Measurements from ENCODE around the gene NOC4L.
"Not testable (repeated sequence)": the region's sequence is repeated elsewhere in the genome, so short reads cannot be mapped to it uniquely, and the experiment has no call there.

The NOC4L gene

DNA sequence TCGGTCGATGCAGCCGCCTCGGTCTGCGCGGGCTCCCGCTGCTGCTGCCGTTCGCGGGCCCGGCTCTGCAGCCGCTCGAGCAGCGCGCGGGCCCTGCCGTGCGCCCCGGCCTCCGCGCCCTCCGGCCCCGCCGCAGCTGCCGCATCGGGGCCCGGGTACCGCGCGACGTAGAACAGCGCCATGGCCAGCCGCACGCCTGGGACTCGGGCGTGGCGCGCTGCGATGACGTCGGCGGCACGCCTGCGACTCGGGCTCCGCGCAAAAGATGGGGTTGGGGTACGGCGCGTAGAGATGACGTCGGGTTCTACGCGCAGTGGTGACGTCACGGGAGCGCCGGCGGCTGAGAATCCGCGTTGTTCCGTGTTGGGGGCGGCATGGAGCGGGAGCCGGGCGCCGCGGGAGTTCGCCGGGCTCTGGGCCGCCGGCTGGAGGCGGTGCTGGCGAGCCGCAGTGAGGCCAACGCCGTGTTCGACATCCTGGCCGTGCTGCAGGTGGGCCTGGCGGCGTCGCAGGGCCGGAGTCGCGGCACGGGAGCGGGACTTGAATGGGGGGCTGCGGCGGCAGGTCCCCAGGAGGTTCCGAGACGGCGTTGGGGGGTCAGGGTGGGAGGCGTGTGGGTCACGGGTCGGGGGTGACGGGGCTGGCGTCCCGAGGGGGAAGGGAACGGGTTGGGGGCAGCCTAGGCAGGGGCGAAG, at the start of gene NOC4L, which contains the start of gene DDX51:
TSS of gene NOC4L (plus strand) at position 343 of the 695 bp plus-strand sequence. CDS start at position 375, 32 bp downstream.
TSS of gene DDX51 (minus strand) at position 205 of the 695 bp plus-strand sequence. CDS start at position 182, 23 bp downstream.
- DNase-seq (ENCODE audit: low read depth): peak; percentile 92

DNA sequence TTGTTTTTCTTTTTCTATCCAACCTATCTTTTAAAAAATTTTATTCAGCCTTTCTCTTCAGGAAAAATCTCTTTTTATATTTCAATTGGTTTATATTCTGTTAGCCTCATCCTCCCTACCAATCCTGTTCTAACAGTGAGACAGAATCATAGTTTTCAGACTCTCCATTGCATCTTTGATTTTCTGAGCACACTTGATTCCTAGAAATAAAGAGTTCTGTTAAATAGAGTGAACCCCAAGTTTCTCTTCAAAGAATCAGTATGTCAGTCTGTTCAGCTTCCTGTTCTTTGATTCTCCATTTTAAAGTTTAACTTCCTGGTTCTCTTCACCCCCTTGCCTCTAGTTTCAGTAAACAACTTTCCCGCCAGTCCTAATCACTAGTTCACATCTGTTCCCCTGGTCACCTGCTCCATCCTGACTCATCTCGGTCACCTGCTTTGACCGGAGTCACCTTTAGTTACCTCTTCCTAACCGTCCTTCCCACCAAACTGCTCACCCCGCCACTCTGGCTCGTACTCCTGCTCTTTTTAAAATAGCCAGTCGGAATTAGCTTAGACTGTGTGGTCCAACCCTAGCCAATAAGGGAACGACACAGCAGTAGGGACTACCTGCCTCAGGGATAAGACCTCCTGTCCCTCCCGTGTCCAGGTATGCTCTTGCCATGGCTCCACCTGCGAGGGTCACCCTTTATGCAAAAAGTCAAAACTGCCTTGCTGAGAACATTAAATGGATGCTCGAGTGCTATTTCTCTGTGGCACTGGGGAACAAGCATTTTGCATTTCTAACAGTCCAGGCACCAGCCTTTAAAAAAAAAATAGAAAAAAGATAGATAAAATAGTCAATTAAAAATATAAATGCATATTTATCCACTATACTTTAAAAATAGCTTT, 48.5 kb upstream of the NOC4L start:
- no peak for DNase-seq (ENCODE audit: low read depth)

DNA sequence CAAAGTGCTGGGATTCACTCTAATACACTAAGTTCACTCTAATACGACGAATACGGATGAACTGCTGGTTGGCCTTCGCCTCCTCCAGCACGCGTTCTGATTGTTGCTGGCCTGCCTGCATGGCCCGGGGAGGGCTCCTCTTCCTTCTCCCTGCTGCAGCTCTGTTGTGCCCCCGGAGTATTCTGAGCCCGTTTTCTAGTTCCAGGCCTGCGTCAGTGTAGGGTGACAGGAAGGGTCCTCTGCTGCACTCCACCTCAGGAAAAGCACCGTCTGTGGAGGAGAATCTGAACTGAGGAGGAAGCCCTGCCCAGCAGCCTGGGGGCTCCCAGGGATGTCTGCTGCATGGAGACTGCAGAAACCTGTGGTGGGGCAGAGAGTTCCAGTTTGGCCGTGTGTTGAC, 44.5 kb upstream of the NOC4L start:
- DNase-seq (ENCODE audit: low read depth): no peak

GRCh38 chr12:132100306-132101065, 43.8 kb upstream of the NOC4L start:
- no peak for DNase-seq (ENCODE audit: low read depth)

DNA sequence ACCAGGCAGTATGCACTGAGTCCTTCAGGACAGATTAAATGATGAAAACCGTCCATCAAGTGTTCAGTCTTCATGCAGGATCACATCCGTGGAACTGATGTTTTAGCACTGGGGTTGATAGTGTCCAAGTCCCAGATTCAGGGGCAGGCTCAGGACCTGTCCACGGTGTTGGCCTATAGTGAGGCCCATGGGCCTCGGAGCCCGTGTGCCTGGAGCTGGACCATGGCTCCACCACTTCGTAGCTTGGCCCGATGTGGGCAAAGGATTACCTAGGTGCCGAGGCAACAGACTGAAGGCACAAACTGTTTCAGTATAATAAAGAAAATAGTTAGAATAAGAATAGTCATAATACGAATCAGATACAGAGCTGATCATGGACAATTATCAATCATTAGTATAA, 42.0 kb upstream of the NOC4L start:
- DNase-seq (ENCODE audit: low read depth): no peak

DNA sequence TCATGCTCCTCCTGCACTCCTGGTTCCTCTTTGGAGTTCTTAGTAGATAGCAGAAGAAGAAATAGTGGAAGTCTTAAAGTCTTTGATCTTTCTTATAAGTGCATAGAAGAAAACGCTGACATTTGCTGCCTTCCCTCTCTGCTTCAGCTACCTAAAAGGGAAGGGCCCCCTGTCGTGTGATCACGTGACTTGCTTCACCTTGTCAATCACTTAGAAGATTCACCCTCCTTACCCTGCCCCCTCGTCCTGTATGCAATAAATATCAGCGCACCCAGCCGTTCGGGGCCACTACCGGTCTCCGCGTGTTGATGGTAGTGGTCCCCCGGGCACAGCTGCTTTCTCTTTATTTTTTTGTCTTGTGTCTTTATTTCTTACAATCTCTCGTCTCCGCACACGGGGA, 41.2 kb upstream of the NOC4L start:
- not testable (repeated sequence) for DNase-seq (ENCODE audit: low read depth)

DNA sequence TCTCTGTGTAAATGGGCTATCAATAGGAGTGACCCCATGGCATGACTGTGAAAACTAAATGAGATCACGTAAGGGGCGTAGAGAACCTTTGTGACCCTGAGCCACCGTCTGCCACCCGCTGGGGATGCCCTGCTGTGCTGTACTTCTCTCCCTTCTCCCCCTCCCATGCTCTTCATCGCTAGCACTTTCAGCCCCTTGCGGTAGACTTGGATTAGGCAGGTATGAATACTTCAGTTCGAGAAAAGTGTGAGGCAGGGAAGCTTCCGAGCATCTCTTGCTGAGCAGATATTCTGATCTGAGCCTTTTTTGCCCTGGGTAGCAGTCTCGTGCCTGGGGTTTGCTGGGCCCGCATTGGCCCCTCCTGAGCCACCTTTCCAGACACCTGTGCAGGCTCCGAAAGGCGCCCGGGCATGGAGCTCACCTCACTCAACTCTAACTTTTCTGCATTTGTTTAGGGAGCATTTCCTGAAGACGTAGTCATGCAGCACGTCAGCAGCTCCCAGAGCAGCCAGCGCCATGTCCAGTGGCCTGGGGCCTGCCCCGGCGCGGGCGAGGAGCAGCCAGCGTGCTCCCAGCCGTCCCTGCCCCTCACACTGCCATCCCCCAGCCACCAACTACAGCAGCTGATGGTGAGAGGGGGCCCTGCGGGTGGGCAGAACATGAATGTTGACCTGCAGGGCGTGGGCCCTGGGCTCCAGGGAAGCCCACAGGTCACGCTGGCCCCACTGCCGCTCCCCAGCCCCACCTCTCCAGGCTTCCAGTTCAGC, 40.5 kb upstream of the NOC4L start:
- no peak for DNase-seq (ENCODE audit: low read depth)

DNA sequence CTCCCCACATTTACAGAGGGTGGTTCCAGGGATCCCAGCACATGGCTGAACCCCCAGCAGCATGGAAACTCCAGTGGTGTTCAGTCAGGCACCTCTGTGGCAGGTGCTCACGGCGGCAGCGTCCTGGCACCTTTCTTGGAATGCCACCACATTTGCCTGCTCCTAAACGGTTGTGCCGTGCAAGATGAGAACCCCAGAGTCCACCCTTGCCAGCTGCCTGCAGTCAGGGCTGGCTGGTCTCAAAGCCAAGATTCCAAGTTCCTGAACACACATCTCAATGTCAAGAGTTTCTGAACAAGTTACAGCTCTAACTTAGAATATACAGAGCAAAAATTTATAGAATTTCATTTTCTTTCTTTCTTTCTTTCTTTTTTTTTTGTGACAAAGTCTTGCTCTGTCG, 38.8 kb upstream of the NOC4L start:
- no peak for DNase-seq (ENCODE audit: low read depth)

DNA sequence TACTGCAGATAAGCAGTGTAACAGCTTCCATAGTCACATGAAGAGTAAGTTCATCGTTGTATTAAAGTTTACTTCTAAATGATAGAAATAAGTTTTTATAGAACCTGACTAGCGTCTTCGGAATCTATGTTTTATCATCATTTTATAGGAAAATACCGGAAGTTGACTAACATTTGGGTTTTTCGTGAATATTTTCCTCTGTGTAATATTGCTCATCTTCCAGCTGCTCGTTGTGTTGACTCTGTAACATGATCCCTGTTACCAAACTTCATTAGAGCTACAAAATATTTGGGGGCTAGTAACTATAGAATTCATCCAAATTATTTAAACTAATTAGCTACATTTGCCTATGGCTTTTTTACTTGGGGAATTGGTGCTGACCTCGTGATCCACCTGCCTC, 37.3 kb upstream of the NOC4L start:
- peak; percentile 59 for DNase-seq (ENCODE audit: low read depth)

- no peak for DNase-seq (ENCODE audit: low read depth)
These were observed 35.9 kb upstream of the NOC4L start for GRCh38 chr12:132108211-132108832.

GRCh38 chr12:132109741-132110140, 34.5 kb upstream of the NOC4L start:
- peak; percentile 42 for DNase-seq (ENCODE audit: low read depth)

DNA sequence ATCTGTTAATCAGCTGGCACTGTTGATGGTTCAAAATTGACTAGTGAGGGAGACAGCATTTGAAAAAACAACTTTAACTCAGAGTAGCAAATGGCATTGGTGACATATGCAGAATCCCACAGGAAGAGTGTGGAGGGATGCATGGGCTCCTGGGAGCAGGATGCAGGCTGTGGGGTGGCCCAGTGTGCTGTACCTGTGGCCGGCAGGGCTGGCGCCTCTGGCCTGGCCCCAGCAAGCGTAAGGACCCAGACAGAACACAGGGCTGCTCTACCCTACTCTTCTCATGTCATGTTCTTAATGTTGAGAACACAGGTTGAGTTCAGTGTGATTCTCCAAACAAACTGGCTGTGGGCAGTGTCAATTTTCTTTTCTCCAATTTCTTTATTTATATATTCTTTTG, 33.6 kb upstream of the NOC4L start:
- DNase-seq (ENCODE audit: low read depth): no peak

DNA sequence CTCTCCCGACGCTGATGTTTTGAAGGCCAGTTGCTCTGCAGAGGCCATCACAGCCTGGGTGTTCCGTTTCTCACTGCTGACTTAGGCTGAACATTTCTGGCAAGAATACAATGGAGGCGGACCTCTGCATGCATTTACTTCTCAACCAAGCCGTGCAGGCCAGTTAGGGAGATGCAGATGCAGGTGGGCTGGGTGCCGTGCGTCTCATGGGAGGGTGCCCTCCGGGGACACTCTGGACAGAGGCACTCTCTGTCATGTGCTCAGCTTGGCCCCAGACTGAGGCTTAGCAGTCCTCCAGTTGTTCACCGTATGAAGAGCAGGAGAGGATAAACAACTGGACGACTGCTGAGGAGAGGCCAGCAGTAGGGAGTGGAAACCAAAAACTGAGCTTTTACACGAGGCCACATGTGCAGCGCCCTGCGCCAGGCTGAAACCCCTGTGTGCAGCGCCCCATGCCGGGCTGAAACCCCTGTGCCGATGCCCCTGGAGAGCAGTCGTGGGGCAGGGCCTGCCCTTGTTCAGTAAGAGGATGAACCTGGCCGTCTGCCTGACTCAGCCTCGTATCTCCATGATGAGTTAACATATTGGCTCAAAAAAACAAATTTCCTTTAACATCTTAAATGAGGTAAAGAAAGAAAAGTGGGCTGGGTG, 32.5 kb upstream of the NOC4L start:
- no peak for DNase-seq (ENCODE audit: low read depth)

DNA sequence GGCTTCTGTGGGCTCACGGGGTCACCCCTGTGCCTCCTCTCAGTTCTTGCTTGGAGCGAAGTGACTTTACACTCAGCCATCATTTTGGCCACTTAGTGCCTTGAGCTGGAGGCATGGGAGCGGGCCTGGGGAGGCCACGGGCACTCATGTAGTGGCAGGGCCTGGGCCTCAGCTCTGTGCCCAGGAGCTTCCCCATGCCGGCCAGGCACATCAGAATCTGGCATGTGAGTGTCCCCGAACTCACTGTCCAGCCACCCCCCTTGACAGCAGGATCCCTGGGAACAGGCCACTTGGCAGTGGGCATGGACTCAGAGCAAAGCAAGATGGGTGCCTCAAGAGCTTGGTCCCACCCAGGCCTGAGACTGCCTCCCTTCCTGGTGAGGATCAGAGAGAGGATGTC, 29.6 kb upstream of the NOC4L start:
- no peak for DNase-seq (ENCODE audit: low read depth)

DNA sequence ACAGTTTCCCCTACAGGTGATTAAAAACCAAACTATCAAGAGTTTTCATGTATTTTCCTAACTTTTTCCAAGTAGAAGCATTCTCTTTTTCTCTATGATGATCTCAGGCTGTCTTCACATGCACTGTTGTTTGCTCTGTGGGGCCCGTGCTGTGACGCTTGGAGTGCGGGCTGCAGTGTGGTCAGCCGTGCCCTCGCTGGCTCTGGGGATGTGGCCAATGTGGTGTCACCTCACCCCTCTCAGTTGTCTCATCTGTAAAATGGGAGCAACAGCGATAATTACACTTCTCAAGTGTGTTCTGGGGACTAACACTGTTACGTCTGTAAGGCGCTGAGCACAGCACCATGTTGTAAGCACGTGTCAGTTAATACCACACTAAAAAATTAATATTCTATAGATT, 28.8 kb upstream of the NOC4L start:
- no peak for DNase-seq (ENCODE audit: low read depth)

GRCh38 chr12:132116709-132117557, 27.3 kb upstream of the NOC4L start:
- DNase-seq (ENCODE audit: low read depth): no peak

GRCh38 chr12:132117558-132117875, 26.7 kb upstream of the NOC4L start:
- DNase-seq (ENCODE audit: low read depth): no peak

DNA sequence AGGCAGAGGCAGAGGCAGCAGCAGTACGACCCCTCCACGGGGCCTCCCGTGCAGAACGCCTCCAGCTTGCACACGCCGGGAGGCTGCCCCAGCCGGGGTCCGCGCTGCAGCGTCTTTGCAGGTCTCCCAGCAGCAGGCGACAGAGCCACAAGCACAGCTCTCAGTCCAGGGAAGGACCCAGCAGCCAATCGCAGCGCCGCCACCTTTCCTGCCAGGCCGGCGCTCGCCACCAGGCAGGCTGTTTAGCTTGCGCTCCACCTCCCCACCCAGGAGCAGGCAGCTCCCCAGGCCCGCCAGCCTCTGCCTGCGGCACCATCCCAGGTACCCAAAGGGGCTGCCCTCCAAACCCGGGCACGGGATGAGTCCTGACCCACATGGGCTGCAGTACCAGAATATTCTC, 25.4 kb upstream of the NOC4L start:
- no peak for DNase-seq (ENCODE audit: low read depth)

- no peak for DNase-seq (ENCODE audit: low read depth)
These were observed 23.0 kb upstream of the NOC4L start for GRCh38 chr12:132121283-132121682.
